Activated CD4-positive, CD25-positive, alpha-beta regulatory T cell treated with anti-CD3 and anti-CD28 coated beads, Interleukin-2, amount 50 U/mL, for 16 hours (primary cell): Measurements from ENCODE around the gene SEC22B.
"Not testable (repeated sequence)": the region's sequence is repeated elsewhere in the genome, so short reads cannot be mapped to it uniquely, and the experiment has no call there.

Experiments used
- DNase-seq: peaks from one replicate; pipeline ENCODE4 v3.0.0-alpha.2; 2020; ENCODE audit warnings: low read depth, low spot score

SEC22B gene

DNA sequence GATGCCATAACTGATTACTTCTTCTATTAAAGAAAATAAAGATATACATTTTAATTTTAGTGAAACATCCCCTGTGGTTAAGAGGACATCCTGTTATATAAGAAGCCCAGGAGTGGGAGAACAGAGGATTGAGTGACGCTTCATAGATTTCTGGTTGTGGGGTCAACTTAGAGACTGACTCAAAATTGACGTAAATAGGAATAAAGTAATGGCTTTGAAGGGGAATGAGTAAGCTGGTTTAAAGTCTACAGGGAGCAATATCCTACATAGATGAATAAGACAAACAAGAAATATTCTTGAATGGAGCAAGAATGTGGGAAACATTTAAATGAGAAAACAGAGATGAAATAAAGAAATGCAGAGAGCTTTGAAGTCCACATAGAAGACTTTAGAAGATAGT, 60.2 kb downstream of the SEC22B start:
- not testable (repeated sequence) for DNase-seq

- DNase-seq: not testable (repeated sequence)
These were observed 63.2 kb downstream of the SEC22B start for GRCh38 chr1:120113134-120113533.

GRCh38 chr1:120112212-120112611, 64.1 kb downstream of the SEC22B start:
- not testable (repeated sequence) for DNase-seq

GRCh38 chr1:120111771-120112170, 64.5 kb downstream of the SEC22B start:
- not testable (repeated sequence) for DNase-seq

DNA sequence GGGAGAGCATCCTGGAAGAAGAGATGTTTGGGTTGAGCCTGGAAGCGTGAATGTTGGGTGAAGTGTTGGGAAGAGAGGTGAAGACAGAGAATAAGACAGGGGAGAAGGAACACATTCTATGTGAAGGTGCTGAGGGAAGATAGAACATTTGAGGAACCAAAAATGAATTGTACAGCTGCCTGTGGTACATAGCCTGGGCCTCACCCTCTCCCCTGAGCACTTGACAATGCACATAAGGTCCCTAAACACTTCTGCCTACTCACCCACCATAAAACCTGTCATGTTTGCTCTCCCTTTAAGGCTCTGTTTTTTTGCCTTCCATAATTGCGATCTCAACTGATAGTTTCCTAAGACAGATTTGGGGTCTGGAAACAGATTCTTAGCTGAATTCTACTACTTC, 65.3 kb downstream of the SEC22B start:
- not testable (repeated sequence) for DNase-seq

- not testable (repeated sequence) for DNase-seq
These were observed 66.7 kb downstream of the SEC22B start for GRCh38 chr1:120109656-120110055.

DNA sequence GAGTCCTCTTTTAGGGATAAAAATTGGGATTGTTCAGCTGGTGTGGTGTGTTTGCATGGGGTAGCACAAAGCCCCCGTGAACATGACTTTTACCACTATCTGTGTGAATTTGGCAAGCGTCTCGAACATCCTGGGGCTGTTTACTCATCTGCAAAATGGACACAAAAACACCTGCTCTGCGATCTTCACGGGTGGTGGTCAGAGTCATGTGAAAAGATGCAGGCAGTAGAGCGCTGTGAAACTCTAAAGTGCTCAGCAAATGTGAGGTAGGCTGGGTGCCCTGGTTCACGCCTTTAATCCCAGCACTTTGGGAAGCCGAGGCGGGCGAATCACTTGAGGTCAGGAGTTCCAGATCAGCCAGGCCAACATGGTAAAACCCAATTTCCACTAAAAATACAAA, 67.1 kb downstream of the SEC22B start:
- not testable (repeated sequence) for DNase-seq

DNA sequence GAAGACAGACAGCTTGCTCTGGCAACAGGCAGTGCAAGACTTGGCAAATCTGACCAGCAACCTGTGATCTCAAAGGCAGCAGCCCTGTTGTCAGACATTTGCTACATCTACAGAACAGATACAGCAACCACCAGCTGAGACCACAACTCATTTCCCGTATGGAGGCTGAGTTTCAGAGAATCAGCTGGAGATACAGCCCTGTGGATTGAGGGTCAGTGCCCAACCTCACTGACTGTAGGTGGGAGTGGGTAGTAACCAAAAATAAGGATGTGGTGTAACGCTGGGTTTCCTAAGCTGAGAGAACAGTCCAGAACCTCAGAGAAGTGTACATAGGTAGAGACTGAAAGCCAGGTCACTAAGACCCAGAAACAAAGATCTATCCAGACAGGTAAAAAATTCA, 71.0 kb downstream of the SEC22B start:
- DNase-seq: not testable (repeated sequence)

DNA sequence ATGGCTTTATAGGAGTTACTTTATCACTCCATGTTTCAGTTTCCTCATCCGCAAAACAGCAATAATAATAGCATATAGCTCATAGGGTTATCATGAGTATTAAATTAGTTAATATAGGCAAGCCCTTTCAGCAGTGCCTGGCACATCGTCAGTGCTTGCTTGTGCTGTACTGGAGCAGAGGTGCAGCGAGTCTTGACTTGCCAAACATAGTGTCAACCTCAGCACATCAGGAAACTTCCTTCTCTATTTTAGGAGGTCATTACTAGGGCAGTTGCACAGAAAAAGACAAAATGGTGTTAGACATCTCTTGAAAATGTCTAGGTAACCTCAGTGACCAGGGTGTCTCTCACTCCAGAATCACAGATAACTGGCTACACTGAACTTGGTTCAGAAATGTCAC, 72.6 kb downstream of the SEC22B start:
- DNase-seq: not testable (repeated sequence)

DNA sequence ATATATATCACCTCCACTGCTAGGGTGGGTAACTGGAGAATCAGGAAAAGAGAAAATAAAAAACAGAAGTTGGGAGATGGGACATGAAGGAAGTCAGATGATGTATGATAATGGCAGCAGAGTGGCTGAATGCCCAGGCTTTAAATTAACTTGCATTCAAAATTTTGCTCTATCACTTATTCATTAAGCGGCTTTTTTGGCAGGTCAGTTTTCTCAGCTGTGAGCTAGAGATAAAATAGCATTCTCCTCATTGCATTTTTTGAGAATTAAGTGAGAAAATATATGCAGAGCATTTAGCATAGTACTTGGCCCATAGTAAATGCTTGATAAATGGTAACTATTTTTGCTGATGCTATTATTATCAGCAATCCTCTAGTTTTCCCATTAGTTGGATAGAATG, 74.7 kb downstream of the SEC22B start:
- not testable (repeated sequence) for DNase-seq
